DND-41 (cell line): ENCODE data around the gene ALG13.
"Not testable (repeated sequence)": the region's sequence is repeated elsewhere in the genome, so short reads cannot be mapped to it uniquely, and the experiment has no call there.

ENCODE experiments used
- CTCF ChIP-seq: IDR thresholded peaks from 2 replicates; pipeline ENCODE4 v1.5.1; 2012; ENCODE audit warnings: borderline replicate concordance, low read length, moderate library complexity, mild to moderate bottlenecking; ENCODE audit not compliant: poor library complexity, severe bottlenecking; ENCODE audit errors: extremely low read depth
- EZH2 ChIP-seq: IDR thresholded peaks from 3 replicates; pipeline ENCODE4 v1.6.1; 2012; ENCODE audit warnings: borderline replicate concordance, low read depth, mild to moderate bottlenecking, moderate library complexity, low read length, inconsistent platforms; ENCODE audit not compliant: severe bottlenecking

- TF ChIP-seq CTCF, EZH2: not testable (repeated sequence)
Measured at GRCh38 chrX:111645165-111645564, 35.8 kb upstream of the ALG13 start.
